A549 treated with dexamethasone at 1 μM for 4 hours (cell line): Measurements from ENCODE around the gene RXRG. TPM values are rescaled to one million over a fixed set of nuclear protein-coding genes. Genes with fewer than 3 reads are reported as not detected.

Experiments used
- total RNA-seq: library from RNA; stranded (reverse); fragments of 200-300 nt; extraction: Qiagen RNA extraction; gene quantifications from 5 replicates; pipeline ENCODE4 v1.2.3, GENCODE V29; 2022

RXRG gene
- 0.05 to 0.08 TPM (median 0.06 TPM) in 3 of 5 replicates, not detected in the others for total RNA-seq

DNA sequence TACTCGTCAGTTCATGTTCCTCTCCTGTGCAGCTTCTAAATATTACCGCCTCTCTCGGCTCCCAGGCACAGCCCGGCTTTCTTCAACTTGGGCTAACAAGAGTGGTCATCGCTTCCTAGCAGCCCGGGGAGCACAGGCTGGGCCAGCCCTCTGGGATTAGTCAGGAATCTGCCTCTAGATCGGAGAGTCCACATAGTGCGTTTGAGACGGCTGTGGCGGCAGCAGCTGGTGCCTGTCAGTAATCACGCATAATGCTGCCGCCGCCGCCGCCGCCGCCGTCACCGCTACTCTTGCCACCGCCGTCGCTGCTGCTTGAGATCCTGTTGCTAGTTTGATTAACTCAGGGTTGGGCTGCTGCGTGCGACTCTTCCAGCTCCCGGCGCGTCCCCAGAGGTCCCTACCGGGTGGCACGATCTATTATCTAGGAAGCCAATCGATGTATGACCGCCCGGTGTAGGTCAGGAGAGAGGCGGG is at the start of gene RXRG:
Gene RXRG (minus strand): TSS at position 230 of the 474 bp plus-strand sequence. CDS start 233 bp downstream, outside the sequence.

DNA sequence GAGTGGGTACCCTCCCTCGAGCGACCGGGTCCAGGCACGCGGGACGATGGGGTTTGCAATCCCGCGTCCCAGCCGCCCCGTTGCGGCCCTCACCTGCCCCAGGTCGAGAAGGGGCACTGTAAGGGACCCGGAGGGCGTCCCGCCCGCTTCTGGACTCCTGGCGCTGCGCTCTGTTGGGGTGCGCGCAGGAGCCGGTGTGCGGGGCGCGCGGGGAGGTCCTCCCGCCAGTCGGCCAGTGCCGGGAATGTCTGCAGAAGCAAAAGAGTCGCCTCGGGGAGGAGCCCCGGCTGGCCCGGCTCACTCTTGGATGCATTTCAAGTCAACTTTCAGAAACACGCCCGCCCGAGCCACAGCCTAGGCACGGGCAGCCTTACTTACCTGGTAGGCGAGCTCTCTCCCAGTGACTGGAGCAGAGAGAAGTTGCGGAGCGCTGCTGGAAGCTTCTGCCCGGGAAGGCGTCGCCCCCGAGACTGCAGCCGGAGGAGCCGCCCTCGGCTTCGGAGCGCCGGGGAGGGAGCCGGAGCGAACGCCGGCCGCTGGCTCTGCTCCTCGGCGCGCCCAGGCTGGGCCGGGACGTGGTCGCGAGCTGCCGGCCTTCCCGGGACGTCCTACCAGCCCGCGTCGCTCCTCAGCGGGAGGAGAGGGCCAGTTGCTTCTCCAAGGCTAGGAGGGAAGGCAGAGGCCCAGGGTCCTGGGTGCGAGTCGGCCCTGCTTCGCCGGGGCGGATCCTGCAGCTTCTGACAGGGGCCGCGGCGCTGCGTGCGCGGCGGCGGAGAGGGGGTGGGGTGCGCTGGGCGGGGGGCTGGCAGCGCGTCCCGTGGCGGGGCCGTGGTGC is 88.7 kb downstream of the RXRG start, which contains the start of gene LMX1A:
Gene LMX1A (minus strand): TSS at position 739 of the 835 bp plus-strand sequence. CDS start 1,156 bp downstream, outside the sequence.

Other genes with a start within 250 kb of the RXRG start
- 0.05 TPM in 1 of 5 replicates, not detected in the others for gene LMX1A, start 88.4 kb downstream of the RXRG start, total RNA-seq
- gene LRRC52, start 98.9 kb upstream of the RXRG start, total RNA-seq, result not detected in 5 replicates
- gene MGST3, start 186.1 kb upstream of the RXRG start, total RNA-seq, result 182 to 250 TPM (median 193 TPM) in 5 replicates